ENCODE results near the gene GSS.
"Not testable (repeated sequence)": the region's sequence is repeated elsewhere in the genome, so short reads cannot be mapped to it uniquely, and the experiment has no call there.

Gene GSS

DNA sequence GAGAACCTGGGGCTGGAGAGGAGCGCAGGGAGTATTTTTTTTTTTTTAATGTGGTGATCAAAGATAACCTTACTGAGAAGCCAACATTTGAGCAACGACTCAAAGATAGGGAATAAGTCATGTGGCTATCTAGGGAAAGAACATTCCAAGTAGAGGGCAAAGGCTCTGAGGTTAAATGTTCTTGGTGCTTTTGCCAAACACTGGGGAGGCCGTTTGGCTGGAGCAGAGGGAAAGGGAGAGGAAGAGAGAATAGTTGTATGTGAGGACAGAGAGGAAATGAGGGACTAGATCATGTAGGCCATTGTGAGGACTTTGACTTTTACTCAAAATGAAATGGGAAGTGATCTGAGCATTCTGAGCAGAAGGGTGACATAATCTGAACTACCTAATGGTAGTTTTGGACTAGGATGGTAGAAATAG is 51.4 kb downstream of the GSS start:
- Histone ChIP-seq H3K4me3 (replicated peaks; ENCODE audit: insufficient read depth, low read length) (no peak overlapping the region), H3K27ac (replicated peaks) (no peak overlapping the region), H3K27me3 (ENCODE audit: insufficient read depth, poor library complexity, severe bottlenecking) (no peaks in the 10 kb centered on the region)
- TF ChIP-seq POLR2AphosphoS5 (IDR thresholded peaks at IDR 0.05; ENCODE audit: low read depth) (no peak), SPI1 (IDR thresholded peaks at IDR 0.05; ENCODE audit: borderline replicate concordance, low read depth) (peak; percentile 17; the same call in 1 of the 2 replicates)
- no peak for DNase-seq (ENCODE audit: low read depth in 1 of 2, low spot score in 1 of 2)

- not testable (repeated sequence) for DNase-seq (ENCODE audit: low read depth in 1 of 2, low spot score in 1 of 2); H3K27me3 ChIP-seq (ENCODE audit: insufficient read depth, poor library complexity, severe bottlenecking); H3K27ac ChIP-seq (replicated peaks); H3K4me3 ChIP-seq (replicated peaks; ENCODE audit: insufficient read depth, low read length)
These were observed 56.9 kb downstream of the GSS start for GRCh38 chr20:34898731-34899130.

GRCh38 chr20:34898129-34898528 is 57.5 kb downstream of the GSS start:
- not testable (repeated sequence) for H3K27me3 ChIP-seq (ENCODE audit: insufficient read depth, poor library complexity, severe bottlenecking); DNase-seq (ENCODE audit: low read depth in 1 of 2, low spot score in 1 of 2); H3K4me3 ChIP-seq (replicated peaks; ENCODE audit: insufficient read depth, low read length); H3K27ac ChIP-seq (replicated peaks)

- H3K27me3 ChIP-seq (ENCODE audit: insufficient read depth, poor library complexity, severe bottlenecking), result no peaks in the 10 kb centered on the region
- no peak for DNase-seq (ENCODE audit: low read depth in 1 of 2, low spot score in 1 of 2)
- no peak for TF ChIP-seq SPI1 (IDR thresholded peaks at IDR 0.05; ENCODE audit: borderline replicate concordance, low read depth)
- no peak for TF ChIP-seq REST (IDR thresholded peaks at IDR 0.05; ENCODE audit: insufficient replicate concordance, low read depth)
- no peak for TF ChIP-seq POLR2AphosphoS5 (IDR thresholded peaks at IDR 0.05; ENCODE audit: low read depth)
- TF ChIP-seq, protein P1, sequence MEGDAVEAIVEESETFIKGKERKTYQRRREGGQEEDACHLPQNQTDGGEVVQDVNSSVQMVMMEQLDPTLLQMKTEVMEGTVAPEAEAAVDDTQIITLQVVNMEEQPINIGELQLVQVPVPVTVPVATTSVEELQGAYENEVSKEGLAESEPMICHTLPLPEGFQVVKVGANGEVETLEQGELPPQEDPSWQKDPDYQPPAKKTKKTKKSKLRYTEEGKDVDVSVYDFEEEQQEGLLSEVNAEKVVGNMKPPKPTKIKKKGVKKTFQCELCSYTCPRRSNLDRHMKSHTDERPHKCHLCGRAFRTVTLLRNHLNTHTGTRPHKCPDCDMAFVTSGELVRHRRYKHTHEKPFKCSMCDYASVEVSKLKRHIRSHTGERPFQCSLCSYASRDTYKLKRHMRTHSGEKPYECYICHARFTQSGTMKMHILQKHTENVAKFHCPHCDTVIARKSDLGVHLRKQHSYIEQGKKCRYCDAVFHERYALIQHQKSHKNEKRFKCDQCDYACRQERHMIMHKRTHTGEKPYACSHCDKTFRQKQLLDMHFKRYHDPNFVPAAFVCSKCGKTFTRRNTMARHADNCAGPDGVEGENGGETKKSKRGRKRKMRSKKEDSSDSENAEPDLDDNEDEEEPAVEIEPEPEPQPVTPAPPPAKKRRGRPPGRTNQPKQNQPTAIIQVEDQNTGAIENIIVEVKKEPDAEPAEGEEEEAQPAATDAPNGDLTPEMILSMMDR (IDR thresholded peaks at IDR 0.05; ENCODE audit: insufficient read depth, low read length), result no peak
- TF ChIP-seq GABPA (IDR thresholded peaks at IDR 0.05; ENCODE audit: low read depth), result no peak
- no peak overlapping the region for H3K27ac ChIP-seq (replicated peaks)
- no peak overlapping the region for H3K4me3 ChIP-seq (replicated peaks; ENCODE audit: insufficient read depth, low read length)
These were observed 59.5 kb downstream of the GSS start for GRCh38 chr20:34896086-34896621.

- no peak overlapping the region for H3K27ac ChIP-seq (replicated peaks)
- no peak overlapping the region for H3K4me3 ChIP-seq (replicated peaks; ENCODE audit: insufficient read depth, low read length)
- DNase-seq (ENCODE audit: low read depth in 1 of 2, low spot score in 1 of 2), result no peak
- no peaks in the 10 kb centered on the region for H3K27me3 ChIP-seq (ENCODE audit: insufficient read depth, poor library complexity, severe bottlenecking)
- no peak for TF ChIP-seq SPI1 (IDR thresholded peaks at IDR 0.05; ENCODE audit: borderline replicate concordance, low read depth)
- TF ChIP-seq POLR2AphosphoS5 (IDR thresholded peaks at IDR 0.05; ENCODE audit: low read depth), result no peak
- TF ChIP-seq GABPA (IDR thresholded peaks at IDR 0.05; ENCODE audit: low read depth), result no peak
- TF ChIP-seq, protein P1 (IDR thresholded peaks at IDR 0.05; ENCODE audit: insufficient read depth, low read length), result no peak
- no peak for TF ChIP-seq REST (IDR thresholded peaks at IDR 0.05; ENCODE audit: insufficient replicate concordance, low read depth)
These were observed 60.1 kb downstream of the GSS start for GRCh38 chr20:34895465-34895864.
